Smooth muscle cell (in vitro differentiated cells): ENCODE results near the gene TULP3. TPM values are rescaled to one million over a fixed set of nuclear protein-coding genes. Genes with fewer than 3 reads are reported as not detected.

Experiments used
- DNase-seq: peaks from one replicate; lab custom pipeline; 2025; ENCODE audit not compliant: unreplicated experiment; lab: John Stamatoyannopoulos, UW
- H2AFZ ChIP-seq: fragments of 200-600 bp; sonication (generic); 2 replicates; pipeline ENCODE4 v1.6.0; 2016; ENCODE audit warnings: antibody characterized with exemption, low read depth, mild to moderate bottlenecking
- H3F3A ChIP-seq: fragments of 200-600 bp; sonication (generic); 2 replicates; pipeline ENCODE4 v1.6.0; 2017; ENCODE audit warnings: antibody characterized with exemption, low read depth
- H3K27ac ChIP-seq: fragments of 200-600 bp; sonication (generic); 2 replicates; pipeline ENCODE4 v1.5.1; 2016; ENCODE audit warnings: low read depth, mild to moderate bottlenecking
- H3K27me3 ChIP-seq: fragments of 200-600 bp; sonication (generic); 2 replicates; pipeline ENCODE4 v1.6.1; 2016; ENCODE audit warnings: low read depth, mild to moderate bottlenecking
- H3K36me3 ChIP-seq: fragments of 200-600 bp; sonication (generic); 2 replicates; pipeline ENCODE4 v1.5.1; 2016; ENCODE audit warnings: low read depth
- H3K4me1 ChIP-seq: fragments of 200-600 bp; sonication (generic); 2 replicates; pipeline ENCODE4 v1.5.1; 2016; ENCODE audit warnings: low read depth
- H3K4me2 ChIP-seq: fragments of 200-600 bp; sonication (generic); 2 replicates; pipeline ENCODE4 v1.6.0; 2016; ENCODE audit warnings: mild to moderate bottlenecking
- H3K4me3 ChIP-seq: fragments of 200-600 bp; sonication (generic); 2 replicates; pipeline ENCODE4 v1.5.1; 2016; ENCODE audit warnings: mild to moderate bottlenecking
- H3K79me2 ChIP-seq: fragments of 200-600 bp; sonication (generic); 2 replicates; pipeline ENCODE4 v1.6.0; 2016; ENCODE audit warnings: low read depth, mild to moderate bottlenecking
- H3K9ac ChIP-seq: fragments of 200-600 bp; sonication (generic); 2 replicates; pipeline ENCODE4 v1.6.0; 2016; ENCODE audit warnings: low read depth
- H3K9me3 ChIP-seq: fragments of 200-600 bp; sonication (generic); replicated peaks from 2 replicates; pipeline ENCODE4 v1.5.1; 2016; ENCODE audit warnings: low read depth
- H4K20me1 ChIP-seq: fragments of 200-600 bp; sonication (generic); 2 replicates; pipeline ENCODE4 v1.6.0; 2016; ENCODE audit warnings: low read depth
- CTCF ChIP-seq: fragments of 200-600 bp; sonication (generic); IDR thresholded peaks from 2 replicates; pipeline ENCODE4 v1.5.1; 2017; ENCODE audit warnings: borderline replicate concordance, mild to moderate bottlenecking, antibody characterized with exemption; ENCODE audit not compliant: insufficient read depth, poor library complexity, severe bottlenecking
- WGBS: methylation state at CpG from one replicate; pipeline ENCODE4 v1.1.7; 2016; ENCODE audit warnings: low lambda C conversion rate; 5-methylcytosine and 5-hydroxymethylcytosine counted together
- polyA plus RNA-seq: library from polyadenylated mRNA; unstranded; fragments of >200 nt; fragmentation: Nextera tagmentation; extraction: Ambion mirVana; gene quantifications from 2 replicates; pipeline ENCODE4 v1.2.1, GENCODE V29; 2016
- total RNA-seq: library from RNA; depleted of rRNA; stranded (reverse); fragments of >200 nt; gene quantifications from 2 replicates; pipeline ENCODE4 v1.2.3, GENCODE V29; 2014

TULP3 gene
- total and polyA plus RNA-seq, 2 experiments from 2014 or later: 33.7 to 40.6 TPM

GRCh38 chr12:2970744-2971143, 80.1 kb downstream of the TULP3 start:
- H3K27me3 ChIP-seq: no peaks in the 10 kb centered on the region
- H3F3A ChIP-seq: no peaks in the 10 kb centered on the region
- no peak overlapping the region for H3K27ac ChIP-seq
- H3K4me2 ChIP-seq: no peak overlapping the region
- H3K79me2 ChIP-seq: peaks cover 14% of the 10 kb centered on the region
- H3K4me1 ChIP-seq: no peaks in the 10 kb centered on the region
- H4K20me1 ChIP-seq: peaks cover 32% of the 10 kb centered on the region
- H2AFZ ChIP-seq: no peak overlapping the region
- no peaks in the 10 kb centered on the region for H3K36me3 ChIP-seq
- DNase-seq: no peak
- 82% methylated on average over 10 of the region's 10 CpGs for WGBS
- H3K9ac ChIP-seq: no peak overlapping the region
- no peak for TF ChIP-seq CTCF
- H3K4me3 ChIP-seq: no peak overlapping the region
- no peaks in the 10 kb centered on the region for H3K9me3 ChIP-seq

- WGBS: 97% methylated on average over 9 of the region's 9 CpGs
- H4K20me1 ChIP-seq: peaks cover 46% of the 10 kb centered on the region
These were observed 82.9 kb downstream of the TULP3 start for GRCh38 chr12:2973566-2973965.

GRCh38 chr12:2974560-2974971, 83.9 kb downstream of the TULP3 start:
- Histone ChIP-seq H3K4me2 (no peak overlapping the region), H3K27me3 (no peaks in the 10 kb centered on the region), H3K4me3 (no peak overlapping the region), H3K4me1 (peaks cover 5% of the 10 kb centered on the region), H4K20me1 (peaks cover 36% of the 10 kb centered on the region), H3K27ac (no peak overlapping the region), H3K79me2 (no peaks in the 10 kb centered on the region), H3K36me3 (no peaks in the 10 kb centered on the region), H3K9me3 (no peaks in the 10 kb centered on the region), H2AFZ (no peak overlapping the region), H3K9ac (no peak overlapping the region), H3F3A (no peaks in the 10 kb centered on the region)
- no peak for DNase-seq
- TF ChIP-seq CTCF: no peak
- 65% methylated on average over 10 of the region's 10 CpGs for WGBS

More at GRCh38 chr12:2973566-2973965, 82.9 kb downstream of the TULP3 start:
- no peak for TF ChIP-seq CTCF
- Histone ChIP-seq H3K4me1 (peaks cover 5% of the 10 kb centered on the region), H3K36me3 (no peaks in the 10 kb centered on the region), H3K4me3 (no peak overlapping the region), H3K27ac (no peak overlapping the region), H3K27me3 (no peaks in the 10 kb centered on the region), H2AFZ (no peak overlapping the region), H3K79me2 (peaks cover 5% of the 10 kb centered on the region), H3K9me3 (no peaks in the 10 kb centered on the region), H3K4me2 (no peak overlapping the region), H3F3A (no peaks in the 10 kb centered on the region), H3K9ac (no peak overlapping the region)
- no peak for DNase-seq

GRCh38 chr12:2976581-2976996, 85.9 kb downstream of the TULP3 start:
- Histone ChIP-seq H3K79me2 (no peaks in the 10 kb centered on the region), H3F3A (no peaks in the 10 kb centered on the region), H3K9ac (no peak overlapping the region), H4K20me1 (peaks cover 47% of the 10 kb centered on the region), H2AFZ (no peak overlapping the region), H3K4me1 (peaks cover 5% of the 10 kb centered on the region), H3K36me3 (no peaks in the 10 kb centered on the region), H3K4me3 (no peak overlapping the region), H3K27ac (no peak overlapping the region), H3K9me3 (no peaks in the 10 kb centered on the region), H3K4me2 (no peak overlapping the region), H3K27me3 (no peaks in the 10 kb centered on the region)
- no peak for DNase-seq
- TF ChIP-seq CTCF: no peak
- 70% methylated on average over 4 of the region's 6 CpGs for WGBS
